ENCODE data around the gene ATIC.

The ATIC gene

GRCh38 chr2:215376103-215376780 lies 64.4 kb downstream of the ATIC start:
- DNase-seq (ENCODE audit: low read depth), result no peak

- DNase-seq (ENCODE audit: low read depth), result no peak
Observed at GRCh38 chr2:215377283-215377682, 65.4 kb downstream of the ATIC start.

GRCh38 chr2:215378045-215378444 lies 66.2 kb downstream of the ATIC start:
- DNase-seq (ENCODE audit: low read depth), result no peak

- no peak for DNase-seq (ENCODE audit: low read depth)
Observed at GRCh38 chr2:215379039-215379438, 67.2 kb downstream of the ATIC start.

GRCh38 chr2:215379948-215380347 lies 68.1 kb downstream of the ATIC start:
- no peak for DNase-seq (ENCODE audit: low read depth)

- DNase-seq (ENCODE audit: low read depth), result no peak
Observed at GRCh38 chr2:215380699-215381098, 68.8 kb downstream of the ATIC start.

- no peak for DNase-seq (ENCODE audit: low read depth)
Observed at GRCh38 chr2:215382011-215382410, 70.2 kb downstream of the ATIC start.

GRCh38 chr2:215382480-215382879 lies 70.6 kb downstream of the ATIC start:
- DNase-seq (ENCODE audit: low read depth), result no peak

- no peak for DNase-seq (ENCODE audit: low read depth)
Observed at GRCh38 chr2:215383652-215384279, 71.9 kb downstream of the ATIC start.

- no peak for DNase-seq (ENCODE audit: low read depth)
Observed at GRCh38 chr2:215384710-215385109, 72.9 kb downstream of the ATIC start.

- DNase-seq (ENCODE audit: low read depth), result no peak
Observed at GRCh38 chr2:215386566-215386965, 74.7 kb downstream of the ATIC start.

- no peak for DNase-seq (ENCODE audit: low read depth)
Observed at GRCh38 chr2:215388002-215388728, 76.3 kb downstream of the ATIC start.

GRCh38 chr2:215390550-215390913 lies 78.7 kb downstream of the ATIC start:
- no peak for DNase-seq (ENCODE audit: low read depth)

GRCh38 chr2:215391531-215391930 lies 79.7 kb downstream of the ATIC start:
- no peak for DNase-seq (ENCODE audit: low read depth)

- DNase-seq (ENCODE audit: low read depth), result no peak
Observed at GRCh38 chr2:215392164-215392563, 80.3 kb downstream of the ATIC start.

GRCh38 chr2:215392687-215393270 lies 80.9 kb downstream of the ATIC start:
- DNase-seq (ENCODE audit: low read depth), result no peak

- no peak for DNase-seq (ENCODE audit: low read depth)
Observed at GRCh38 chr2:215394102-215394805, 82.4 kb downstream of the ATIC start.

- DNase-seq (ENCODE audit: low read depth), result no peak
Observed at GRCh38 chr2:215395687-215396460, 84.0 kb downstream of the ATIC start.

- no peak for DNase-seq (ENCODE audit: low read depth)
Observed at GRCh38 chr2:215396595-215397313, 84.9 kb downstream of the ATIC start.

- no peak for DNase-seq (ENCODE audit: low read depth)
Observed at GRCh38 chr2:215397632-215398341, 85.9 kb downstream of the ATIC start.

Data from stimulated activated CD8-positive, alpha-beta memory T cell treated with anti-CD3 and anti-CD28 coated beads, Interleukin-15, amount 100 ng/mL, for 1 hour (primary cell).